T-helper 2 cell treated with Interferon-gamma antibody and Interleukin-4, amounts not matched to agents 5 μg/mL and 100 μg/mL, for 36 hours (primary cell): ENCODE results near the gene CD226.
"Not testable (repeated sequence)": the region's sequence is repeated elsewhere in the genome, so short reads cannot be mapped to it uniquely, and the experiment has no call there.

Source experiments
- DNase-seq: peaks from one replicate; pipeline ENCODE4 v3.0.0; 2021; ENCODE audit warnings: low spot score
- H3K27ac Mint-ChIP-seq: one replicate; pipeline ENCODE4 v1.8.0; 2021; ENCODE audit warnings: mild to moderate bottlenecking, mixed read lengths
- H3K27me3 Mint-ChIP-seq: one replicate; pipeline ENCODE4 v1.8.0; 2021; ENCODE audit warnings: low read depth, mixed read lengths
- H3K36me3 Mint-ChIP-seq: one replicate; pipeline ENCODE4 v1.8.0; 2021; ENCODE audit warnings: low read depth, mixed read lengths
- H3K4me1 Mint-ChIP-seq: one replicate; pipeline ENCODE4 v1.8.0; 2021; ENCODE audit warnings: low read depth, mixed read lengths
- H3K4me3 Mint-ChIP-seq: one replicate; pipeline ENCODE4 v1.8.0; 2022; ENCODE audit warnings: mild to moderate bottlenecking, moderate library complexity, mixed read lengths
- H3K9me3 Mint-ChIP-seq: one replicate; pipeline ENCODE4 v1.8.0; 2021; ENCODE audit warnings: mixed read lengths

CD226 gene

DNA sequence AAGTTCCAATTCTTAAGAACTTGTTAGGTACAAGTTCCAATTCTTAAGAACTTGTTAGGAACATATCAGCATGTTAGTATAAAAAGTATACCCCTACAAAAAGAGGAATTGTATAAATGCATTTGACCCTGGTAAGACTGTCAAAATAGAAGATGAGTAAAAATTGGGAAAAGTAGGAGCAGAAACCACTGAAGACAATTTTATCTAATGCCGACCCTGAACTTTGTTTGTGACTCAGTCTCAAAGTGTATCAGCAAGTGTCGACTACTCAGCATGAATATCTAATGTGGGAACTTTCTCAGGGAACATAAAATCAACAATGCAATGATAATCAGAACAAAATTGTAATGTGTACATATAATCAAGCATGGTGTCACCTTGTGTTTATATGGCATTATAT lies 583 bp upstream of the CD226 start:
- Mint-ChIP-seq H3K9me3 (peaks cover 20% of the 10 kb centered on the region), H3K27ac (no peak overlapping the region), H3K4me1 (peaks cover 49% of the 10 kb centered on the region), H3K36me3 (peaks cover 49% of the 10 kb centered on the region), H3K27me3 (no peaks in the 10 kb centered on the region), H3K4me3 (no peak overlapping the region)
- no peak for DNase-seq

GRCh38 chr18:69946608-69947155 lies 991 bp downstream of the CD226 start:
- H3K9me3 Mint-ChIP-seq: peaks cover 31% of the 10 kb centered on the region
- no peak overlapping the region for H3K4me3 Mint-ChIP-seq
- H3K27me3 Mint-ChIP-seq: no peaks in the 10 kb centered on the region
- peaks cover 56% of the 10 kb centered on the region for H3K36me3 Mint-ChIP-seq
- no peak for DNase-seq
- no peak overlapping the region for H3K27ac Mint-ChIP-seq
- peaks cover 49% of the 10 kb centered on the region for H3K4me1 Mint-ChIP-seq

GRCh38 chr18:69945220-69946114 lies 2.2 kb downstream of the CD226 start:
- no peaks in the 10 kb centered on the region for H3K27me3 Mint-ChIP-seq
- DNase-seq: peak; percentile 37
- peaks cover 64% of the 10 kb centered on the region for H3K36me3 Mint-ChIP-seq
- peaks cover 43% of the 10 kb centered on the region for H3K4me1 Mint-ChIP-seq
- H3K4me3 Mint-ChIP-seq: no peak overlapping the region
- H3K27ac Mint-ChIP-seq: no peak overlapping the region
- peaks cover 28% of the 10 kb centered on the region for H3K9me3 Mint-ChIP-seq

DNA sequence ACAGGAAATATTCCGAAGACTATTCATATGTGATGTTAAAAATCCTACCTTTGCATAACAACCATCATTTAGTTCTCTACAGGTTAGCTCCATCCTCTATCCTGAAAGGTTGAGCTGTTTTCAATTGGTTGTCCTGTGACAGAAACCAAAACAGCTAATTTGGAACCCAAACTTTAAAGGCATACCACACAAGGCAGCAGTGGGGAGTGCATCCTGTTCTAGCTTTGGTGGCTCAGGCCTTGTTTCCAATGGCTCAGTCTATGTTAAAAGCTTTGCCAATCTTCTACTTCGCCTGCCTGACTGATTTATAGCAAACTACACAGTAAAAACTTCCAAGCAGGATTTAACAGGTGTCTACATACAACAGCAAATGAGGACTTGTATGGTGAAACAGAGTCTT lies 3.2 kb downstream of the CD226 start:
- DNase-seq: no peak
- H3K27me3 Mint-ChIP-seq: no peaks in the 10 kb centered on the region
- peaks cover 51% of the 10 kb centered on the region for H3K4me1 Mint-ChIP-seq
- H3K4me3 Mint-ChIP-seq: no peak overlapping the region
- H3K9me3 Mint-ChIP-seq: peaks cover 36% of the 10 kb centered on the region
- H3K36me3 Mint-ChIP-seq: peaks cover 74% of the 10 kb centered on the region
- no peak overlapping the region for H3K27ac Mint-ChIP-seq

DNA sequence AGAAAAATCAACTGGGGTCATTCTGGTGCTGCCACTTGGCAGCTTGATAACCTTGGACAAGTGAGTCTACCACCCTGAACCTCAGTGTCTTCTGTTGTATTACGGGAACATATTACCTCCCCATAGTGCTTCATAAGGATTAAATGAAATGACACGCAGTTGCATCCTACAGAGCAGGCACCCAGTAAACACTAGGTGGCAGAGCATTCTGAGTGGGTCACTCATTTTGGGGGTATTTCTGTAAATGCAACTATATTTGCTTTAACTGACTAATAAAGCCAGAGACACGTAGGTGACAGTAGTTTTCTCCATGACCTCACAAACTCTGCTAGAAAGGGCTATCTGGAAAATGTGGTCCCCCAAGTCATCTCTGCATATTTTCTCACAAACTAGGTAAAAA lies 4.7 kb downstream of the CD226 start:
- Mint-ChIP-seq H3K36me3 (peaks cover 88% of the 10 kb centered on the region), H3K27me3 (no peaks in the 10 kb centered on the region), H3K4me3 (no peak overlapping the region), H3K4me1 (peaks cover 55% of the 10 kb centered on the region), H3K27ac (no peak overlapping the region), H3K9me3 (peaks cover 36% of the 10 kb centered on the region)
- no peak for DNase-seq

- DNase-seq: no peak
- H3K9me3 Mint-ChIP-seq: peaks cover 36% of the 10 kb centered on the region
- H3K27me3 Mint-ChIP-seq: no peaks in the 10 kb centered on the region
- no peak overlapping the region for H3K4me3 Mint-ChIP-seq
- peaks cover 51% of the 10 kb centered on the region for H3K4me1 Mint-ChIP-seq
- H3K27ac Mint-ChIP-seq: no peak overlapping the region
- peaks cover 94% of the 10 kb centered on the region for H3K36me3 Mint-ChIP-seq
Observed at GRCh38 chr18:69941183-69941582, 6.5 kb downstream of the CD226 start.

DNA sequence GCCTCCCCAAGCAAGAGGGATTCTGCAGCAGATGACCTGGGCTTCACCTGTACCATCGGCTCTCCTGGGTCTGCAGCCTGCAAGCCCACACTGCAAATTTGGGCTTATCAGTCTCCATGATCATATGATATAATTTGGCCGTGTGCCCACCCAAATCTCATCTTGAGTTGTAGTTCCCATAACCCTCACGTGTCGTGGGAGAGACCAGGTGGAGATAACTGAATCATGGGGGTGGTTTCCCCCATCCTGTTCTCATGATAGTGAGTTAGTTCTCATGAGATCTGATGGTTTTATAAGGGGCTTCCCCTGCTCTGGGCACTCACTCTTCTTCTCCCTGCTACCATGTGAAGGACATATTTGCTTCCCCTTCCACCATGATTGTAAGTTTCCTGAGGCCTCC lies 7.9 kb downstream of the CD226 start:
- peaks cover 83% of the 10 kb centered on the region for H3K36me3 Mint-ChIP-seq
- H3K4me1 Mint-ChIP-seq: peaks cover 41% of the 10 kb centered on the region
- not testable (repeated sequence) for H3K4me3 Mint-ChIP-seq, H3K27me3 Mint-ChIP-seq
- peak overlapping the region; percentile 11 for H3K27ac Mint-ChIP-seq
- H3K9me3 Mint-ChIP-seq: peaks cover 33% of the 10 kb centered on the region
- peak; percentile 23 for DNase-seq

GRCh38 chr18:69936191-69936558 lies 11.5 kb downstream of the CD226 start:
- H3K4me3 Mint-ChIP-seq: no peak overlapping the region
- no peaks in the 10 kb centered on the region for H3K27me3 Mint-ChIP-seq
- H3K9me3 Mint-ChIP-seq: peaks cover 10% of the 10 kb centered on the region
- H3K27ac Mint-ChIP-seq: no peak overlapping the region
- peaks cover 25% of the 10 kb centered on the region for H3K4me1 Mint-ChIP-seq
- peaks cover 53% of the 10 kb centered on the region for H3K36me3 Mint-ChIP-seq
- no peak for DNase-seq

DNA sequence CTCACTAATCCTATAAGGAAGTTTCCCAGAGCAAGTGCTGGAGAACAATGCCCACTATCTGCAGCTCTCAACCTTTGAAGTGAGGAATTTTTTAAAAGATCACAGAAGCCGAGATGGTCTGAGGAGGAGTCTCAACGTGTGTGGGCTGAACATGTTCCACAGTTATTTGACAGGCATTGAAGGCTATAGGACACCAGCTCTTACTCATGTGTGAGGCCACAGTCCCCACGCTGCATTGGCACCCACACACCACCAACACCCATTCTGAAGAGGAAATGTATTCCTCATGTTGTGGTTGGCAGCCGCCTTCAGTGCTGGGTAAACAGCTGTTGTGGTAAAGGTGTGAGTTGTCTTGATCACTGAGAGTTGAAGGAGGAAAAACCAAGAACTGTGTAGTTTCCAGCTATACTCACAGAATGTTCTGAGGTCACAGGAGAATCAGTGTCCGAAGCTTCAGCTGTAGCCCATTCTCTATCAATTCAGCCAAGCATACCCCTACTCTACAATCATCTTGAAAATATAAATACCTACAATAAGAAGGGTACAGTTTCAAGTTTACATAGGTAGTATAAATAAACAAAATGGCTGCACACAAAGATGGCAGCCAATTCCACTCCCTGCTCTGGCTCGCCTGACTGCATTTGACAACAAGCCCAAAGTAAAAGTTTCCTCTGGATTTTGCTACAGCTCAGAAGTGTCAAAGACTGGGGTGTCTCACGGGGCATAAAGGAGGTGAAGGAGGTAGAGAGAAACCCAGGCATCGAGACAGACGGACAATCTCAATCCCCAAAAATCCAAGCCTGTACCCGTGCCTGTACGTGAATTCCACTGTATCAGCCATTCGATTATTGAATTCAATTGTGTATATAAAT lies 12.1 kb downstream of the CD226 start:
- Mint-ChIP-seq H3K27me3 (no peaks in the 10 kb centered on the region), H3K4me1 (peaks cover 24% of the 10 kb centered on the region), H3K27ac (no peak overlapping the region), H3K9me3 (peaks cover 9% of the 10 kb centered on the region), H3K36me3 (peaks cover 52% of the 10 kb centered on the region), H3K4me3 (no peak overlapping the region)
- DNase-seq: peak; percentile 93

DNA sequence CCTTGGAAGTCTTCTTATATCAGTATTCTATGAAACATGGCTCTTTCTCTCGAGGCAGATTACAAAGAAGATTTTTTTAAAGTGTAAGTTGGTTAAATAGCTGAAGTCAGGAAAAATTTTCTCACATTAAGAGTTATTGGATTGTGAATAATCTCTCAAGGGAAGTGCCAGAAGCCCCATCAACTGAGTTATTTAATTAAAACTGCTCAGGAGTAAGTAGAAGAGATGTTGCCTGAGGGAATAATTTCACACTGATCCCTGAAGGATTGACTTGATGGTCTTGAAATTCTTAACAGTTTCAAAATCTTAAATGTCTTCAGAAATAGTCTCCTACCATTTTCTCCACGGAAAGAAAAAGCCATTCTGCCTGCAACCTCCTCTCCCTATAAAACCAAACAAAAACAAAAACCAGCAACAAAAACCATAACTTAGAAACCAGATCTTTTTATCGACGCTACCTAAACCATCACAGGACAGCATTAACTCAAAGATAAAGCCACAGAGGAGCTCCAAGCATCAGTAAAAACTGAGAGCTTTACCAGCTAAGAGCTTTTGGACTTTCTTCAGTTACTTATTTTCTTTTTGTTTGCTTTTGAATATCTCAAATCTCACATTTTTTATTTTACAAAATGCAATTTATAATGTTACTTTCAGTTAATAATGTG lies 12.9 kb downstream of the CD226 start:
- peaks cover 1% of the 10 kb centered on the region for H3K9me3 Mint-ChIP-seq
- no peaks in the 10 kb centered on the region for H3K27me3 Mint-ChIP-seq
- no peak overlapping the region for H3K27ac Mint-ChIP-seq
- H3K36me3 Mint-ChIP-seq: peaks cover 52% of the 10 kb centered on the region
- H3K4me1 Mint-ChIP-seq: peaks cover 18% of the 10 kb centered on the region
- H3K4me3 Mint-ChIP-seq: no peak overlapping the region
- DNase-seq: no peak

GRCh38 chr18:69929041-69929774 lies 18.5 kb downstream of the CD226 start:
- Mint-ChIP-seq H3K27ac (no peak overlapping the region), H3K9me3 (no peaks in the 10 kb centered on the region), H3K27me3 (no peaks in the 10 kb centered on the region), H3K36me3 (peaks cover 52% of the 10 kb centered on the region), H3K4me1 (peaks cover 16% of the 10 kb centered on the region), H3K4me3 (no peak overlapping the region)
- DNase-seq: no peak

DNA sequence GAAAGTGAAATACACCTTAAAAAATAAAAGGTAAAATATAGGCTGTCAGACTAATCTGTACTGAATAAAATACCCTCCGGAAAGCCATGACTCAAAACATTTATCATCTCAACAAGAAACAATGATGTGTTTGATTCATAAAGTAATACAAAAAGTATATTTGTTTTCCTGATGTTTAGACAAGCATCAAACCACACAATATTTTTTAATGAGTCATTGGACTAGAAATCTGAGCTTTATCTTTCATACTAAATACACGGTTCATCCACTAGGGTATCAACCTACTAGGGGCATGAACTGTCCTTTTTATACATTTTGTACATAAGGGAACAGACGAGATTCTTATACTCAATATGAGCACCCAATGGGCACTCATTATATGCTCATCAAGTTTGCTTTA lies 31.3 kb downstream of the CD226 start:
- Mint-ChIP-seq H3K4me3 (no peak overlapping the region), H3K27ac (no peak overlapping the region), H3K36me3 (peaks cover 52% of the 10 kb centered on the region), H3K9me3 (no peaks in the 10 kb centered on the region), H3K4me1 (peaks cover 39% of the 10 kb centered on the region), H3K27me3 (no peaks in the 10 kb centered on the region)
- DNase-seq: no peak

GRCh38 chr18:69908838-69909237 lies 38.8 kb downstream of the CD226 start:
- peak overlapping the region; percentile 46 for H3K27ac Mint-ChIP-seq
- H3K9me3 Mint-ChIP-seq: peaks cover 5% of the 10 kb centered on the region
- no peak overlapping the region for H3K4me3 Mint-ChIP-seq
- H3K4me1 Mint-ChIP-seq: peaks cover 48% of the 10 kb centered on the region
- no peak for DNase-seq
- H3K36me3 Mint-ChIP-seq: peaks cover 61% of the 10 kb centered on the region
- no peaks in the 10 kb centered on the region for H3K27me3 Mint-ChIP-seq
